ENCODE measurements around the gene TRIM10.
"Not testable (repeated sequence)": the region's sequence is repeated elsewhere in the genome, so short reads cannot be mapped to it uniquely, and the experiment has no call there.

Gene TRIM10

DNA sequence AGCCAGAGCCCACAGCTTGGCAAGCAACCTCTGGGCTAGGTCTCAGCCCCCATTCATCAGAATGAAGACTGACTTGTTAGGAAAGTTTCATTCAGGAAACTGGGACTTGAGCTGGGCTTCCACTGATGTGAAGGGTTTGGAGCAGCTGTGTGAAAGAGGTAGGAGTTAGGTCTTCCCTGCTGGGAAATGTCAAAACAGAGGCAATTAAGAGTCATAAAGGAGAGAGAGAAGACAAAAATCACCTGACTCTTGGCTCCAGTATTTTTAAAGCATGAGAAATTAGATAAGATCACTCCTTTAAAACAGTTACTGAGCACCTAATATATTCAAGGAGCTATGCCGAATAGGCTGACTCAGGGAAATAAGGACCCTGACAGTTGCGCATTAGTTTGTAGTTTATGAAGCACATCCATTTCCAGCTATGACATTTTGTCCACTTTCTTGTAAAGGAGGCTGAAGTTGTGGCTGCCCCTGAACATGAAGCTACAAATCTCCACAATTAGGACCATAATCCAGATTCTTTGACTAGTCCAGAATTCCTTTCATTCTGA is 29.0 kb downstream of the TRIM10 start:
- Histone ChIP-seq H3K9me3 (ENCODE audit: control insufficient read depth, low read depth, low read length) (no peaks in the 10 kb centered on the region), H3K27ac (ENCODE audit: low read length) (no peak overlapping the region), H3K36me3 (ENCODE audit: control insufficient read depth, low read depth, low read length) (no peaks in the 10 kb centered on the region), H3K9ac (ENCODE audit: low read length) (no peak overlapping the region), H3K4me3 (ENCODE audit: low read length) (no peak overlapping the region), H3K27me3 (ENCODE audit: control insufficient read depth, insufficient read depth, low read length) (peaks cover 54% of the 10 kb centered on the region), H3K4me1 (ENCODE audit: control insufficient read depth, low read depth, low read length) (no peaks in the 10 kb centered on the region)

- Histone ChIP-seq H3K36me3 (ENCODE audit: control insufficient read depth, low read depth, low read length) (no peaks in the 10 kb centered on the region), H3K4me3 (ENCODE audit: low read length) (no peak overlapping the region), H3K27me3 (ENCODE audit: control insufficient read depth, insufficient read depth, low read length) (peaks cover 63% of the 10 kb centered on the region), H3K27ac (ENCODE audit: low read length) (no peak overlapping the region), H3K9me3 (ENCODE audit: control insufficient read depth, low read depth, low read length) (no peaks in the 10 kb centered on the region), H3K4me1 (ENCODE audit: control insufficient read depth, low read depth, low read length) (no peaks in the 10 kb centered on the region), H3K9ac (ENCODE audit: low read length) (no peak overlapping the region)
Measured at GRCh38 chr6:30130887-30131862, 29.8 kb downstream of the TRIM10 start.

DNA sequence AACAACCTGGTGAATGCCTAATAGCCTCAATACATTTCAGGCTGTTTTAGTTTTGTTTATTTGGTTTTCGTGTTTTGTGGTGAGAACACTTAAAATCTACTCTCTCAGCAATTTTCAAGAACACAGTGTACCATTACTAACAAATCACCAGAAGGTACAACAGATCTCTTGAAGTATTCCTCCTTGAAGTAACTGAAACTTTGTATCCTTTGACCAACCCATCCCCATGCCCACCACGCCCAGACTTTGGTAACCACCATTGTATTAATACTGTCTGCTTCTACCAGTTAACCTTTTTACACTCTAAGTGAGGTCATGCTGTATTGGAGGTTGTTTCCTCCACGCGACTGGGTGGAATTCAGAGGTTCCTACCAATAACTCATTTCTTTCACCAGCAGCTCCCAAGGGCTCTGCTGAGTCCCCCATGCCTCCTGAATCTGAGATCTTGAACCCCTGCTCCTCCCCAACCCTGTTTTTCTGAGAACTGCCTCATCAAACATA is 30.8 kb downstream of the TRIM10 start:
- no peaks in the 10 kb centered on the region for H3K4me1 ChIP-seq (ENCODE audit: control insufficient read depth, low read depth, low read length)
- H3K9me3 ChIP-seq (ENCODE audit: control insufficient read depth, low read depth, low read length) = no peaks in the 10 kb centered on the region
- H3K4me3 ChIP-seq (ENCODE audit: low read length) = no peak overlapping the region
- H3K9ac ChIP-seq (ENCODE audit: low read length) = no peak overlapping the region
- peaks cover 72% of the 10 kb centered on the region for H3K27me3 ChIP-seq (ENCODE audit: control insufficient read depth, insufficient read depth, low read length)
- no peak overlapping the region for H3K27ac ChIP-seq (ENCODE audit: low read length)
- no peaks in the 10 kb centered on the region for H3K36me3 ChIP-seq (ENCODE audit: control insufficient read depth, low read depth, low read length)

DNA sequence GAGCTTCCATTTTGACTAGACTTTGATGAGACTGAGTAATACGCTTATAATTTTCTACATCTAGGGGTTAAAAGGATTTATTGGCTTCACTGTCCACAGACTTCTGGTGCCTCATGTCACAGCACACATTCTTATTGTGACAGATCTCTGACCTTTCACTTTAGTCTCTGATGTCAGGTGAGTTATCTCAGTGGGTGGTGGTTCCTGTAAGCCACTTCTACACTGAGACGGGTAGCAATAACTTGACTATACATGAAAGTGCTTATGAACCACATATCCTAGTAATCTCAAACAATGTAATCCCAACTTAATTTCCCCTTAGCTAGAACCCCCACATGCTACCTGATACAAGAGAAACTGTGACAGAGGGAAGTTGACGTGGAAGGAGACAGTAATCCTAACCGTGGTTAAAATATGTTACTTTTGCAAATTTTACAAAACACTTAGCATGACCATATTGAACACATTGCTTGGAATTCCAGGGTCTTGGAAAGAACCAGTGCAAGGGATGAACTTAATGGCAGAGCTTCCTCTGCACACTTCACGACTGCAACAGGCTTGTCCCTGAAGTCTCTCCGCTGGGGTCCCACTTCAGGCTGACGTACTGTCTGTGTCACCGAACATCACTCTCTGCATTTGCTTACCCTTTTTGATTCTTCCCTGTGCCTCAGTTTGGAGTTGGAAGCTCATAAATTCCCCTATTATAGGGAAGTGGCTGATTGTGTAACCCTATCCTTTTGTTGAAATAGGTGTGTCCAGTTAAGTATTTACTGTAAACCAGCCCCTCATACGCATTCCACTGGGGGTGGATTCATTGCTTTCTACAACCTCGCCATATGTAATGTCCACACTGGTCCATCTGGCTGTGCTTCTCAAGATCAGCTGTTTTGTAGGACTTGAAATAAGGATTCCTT is 31.5 kb downstream of the TRIM10 start:
- no peaks in the 10 kb centered on the region for H3K4me1 ChIP-seq (ENCODE audit: control insufficient read depth, low read depth, low read length)
- H3K9ac ChIP-seq (ENCODE audit: low read length) = no peak overlapping the region
- H3K9me3 ChIP-seq (ENCODE audit: control insufficient read depth, low read depth, low read length) = no peaks in the 10 kb centered on the region
- no peak overlapping the region for H3K27ac ChIP-seq (ENCODE audit: low read length)
- H3K36me3 ChIP-seq (ENCODE audit: control insufficient read depth, low read depth, low read length) = no peaks in the 10 kb centered on the region
- H3K27me3 ChIP-seq (ENCODE audit: control insufficient read depth, insufficient read depth, low read length) = peaks cover 75% of the 10 kb centered on the region
- no peak overlapping the region for H3K4me3 ChIP-seq (ENCODE audit: low read length)

- H3K9me3 ChIP-seq (ENCODE audit: control insufficient read depth, low read depth, low read length) = no peaks in the 10 kb centered on the region
- H3K27me3 ChIP-seq (ENCODE audit: control insufficient read depth, insufficient read depth, low read length) = peaks cover 75% of the 10 kb centered on the region
- no peaks in the 10 kb centered on the region for H3K36me3 ChIP-seq (ENCODE audit: control insufficient read depth, low read depth, low read length)
- H3K4me1 ChIP-seq (ENCODE audit: control insufficient read depth, low read depth, low read length) = no peaks in the 10 kb centered on the region
- no peak overlapping the region for H3K9ac ChIP-seq (ENCODE audit: low read length)
- peak overlapping the region; percentile 55 for H3K4me3 ChIP-seq (ENCODE audit: low read length)
- no peak overlapping the region for H3K27ac ChIP-seq (ENCODE audit: low read length)
Measured at GRCh38 chr6:30127238-30128093, 33.5 kb downstream of the TRIM10 start.

- Histone ChIP-seq H3K9ac (ENCODE audit: low read length) (no peak overlapping the region), H3K9me3 (ENCODE audit: control insufficient read depth, low read depth, low read length) (no peaks in the 10 kb centered on the region), H3K27ac (ENCODE audit: low read length) (no peak overlapping the region), H3K36me3 (ENCODE audit: control insufficient read depth, low read depth, low read length) (no peaks in the 10 kb centered on the region), H3K27me3 (ENCODE audit: control insufficient read depth, insufficient read depth, low read length) (peaks cover 25% of the 10 kb centered on the region), H3K4me3 (ENCODE audit: low read length) (no peak overlapping the region), H3K4me1 (ENCODE audit: control insufficient read depth, low read depth, low read length) (no peaks in the 10 kb centered on the region)
Measured at GRCh38 chr6:30122515-30122914, 38.5 kb downstream of the TRIM10 start.

DNA sequence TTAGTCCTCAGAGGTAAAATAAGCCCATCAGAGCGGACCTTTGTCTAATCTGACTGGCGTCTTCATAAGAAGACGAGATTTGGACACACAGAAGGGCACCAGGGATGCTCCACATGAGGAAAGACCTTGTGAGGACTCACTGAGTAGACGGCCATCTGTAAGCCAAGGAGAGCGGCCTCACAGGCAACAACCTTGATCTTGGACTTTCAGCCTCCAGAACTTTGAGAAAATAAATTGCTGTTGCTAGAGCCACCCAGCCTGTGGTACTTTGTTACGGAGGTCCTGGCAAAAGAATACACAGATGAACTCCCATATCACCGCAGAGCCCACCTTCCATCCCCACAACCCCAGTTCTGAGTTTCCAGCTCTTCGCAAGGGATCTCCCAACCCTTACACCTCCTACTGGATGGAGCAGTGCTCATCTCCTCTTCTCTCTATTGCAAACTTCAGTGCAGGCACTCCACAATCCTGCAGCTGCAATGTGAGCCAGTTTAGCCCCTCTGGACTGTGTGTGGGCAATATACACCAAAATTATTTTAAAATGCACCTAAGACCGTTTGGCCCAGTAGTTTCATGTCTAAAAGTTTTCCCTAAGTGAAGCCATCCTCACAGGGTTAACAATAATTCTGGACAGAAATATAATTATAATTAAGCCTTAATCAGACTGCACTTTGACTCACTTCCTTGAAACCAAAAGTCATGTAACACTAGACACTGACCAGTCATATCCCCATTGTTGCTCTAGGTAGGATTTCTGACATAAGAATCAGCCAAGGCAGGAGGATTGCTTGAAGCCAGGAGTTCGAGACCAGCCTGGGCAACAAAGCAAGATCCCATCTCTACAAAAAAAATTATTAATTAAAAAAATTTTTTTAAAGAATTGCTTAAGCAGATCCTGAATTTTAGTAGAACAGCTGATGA is 39.3 kb downstream of the TRIM10 start:
- H3K36me3 ChIP-seq (ENCODE audit: control insufficient read depth, low read depth, low read length) = no peaks in the 10 kb centered on the region
- no peak overlapping the region for H3K9ac ChIP-seq (ENCODE audit: low read length)
- no peaks in the 10 kb centered on the region for H3K4me1 ChIP-seq (ENCODE audit: control insufficient read depth, low read depth, low read length)
- H3K27ac ChIP-seq (ENCODE audit: low read length) = no peak overlapping the region
- no peaks in the 10 kb centered on the region for H3K9me3 ChIP-seq (ENCODE audit: control insufficient read depth, low read depth, low read length)
- H3K27me3 ChIP-seq (ENCODE audit: control insufficient read depth, insufficient read depth, low read length) = peaks cover 17% of the 10 kb centered on the region
- no peak overlapping the region for H3K4me3 ChIP-seq (ENCODE audit: low read length)

DNA sequence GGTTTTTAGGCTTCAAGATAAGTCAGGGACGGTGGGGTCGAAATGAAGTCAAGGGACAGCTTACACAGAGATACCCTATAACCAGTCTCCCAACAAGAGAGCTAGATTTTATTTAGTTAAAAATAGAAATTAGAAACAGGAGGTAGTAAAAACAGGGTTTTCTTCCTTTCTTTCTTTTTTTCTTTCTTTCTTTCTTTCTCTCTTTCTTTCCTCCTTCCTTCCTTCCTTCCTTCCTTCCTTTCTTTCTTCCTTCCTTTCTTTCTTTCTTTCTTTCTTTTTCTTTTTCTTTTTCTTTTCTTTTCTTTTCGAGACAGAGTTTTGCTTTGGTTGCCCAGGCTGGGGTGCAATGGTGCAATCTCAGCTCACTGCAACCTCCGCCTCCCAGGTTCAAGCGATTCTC is 42.3 kb downstream of the TRIM10 start:
- not testable (repeated sequence) for H3K9me3 ChIP-seq (ENCODE audit: control insufficient read depth, low read depth, low read length); H3K27ac ChIP-seq (ENCODE audit: low read length)

GRCh38 chr6:30116724-30117123 is 44.3 kb downstream of the TRIM10 start:
- Histone ChIP-seq H3K4me1 (ENCODE audit: control insufficient read depth, low read depth, low read length) (no peaks in the 10 kb centered on the region), H3K27ac (ENCODE audit: low read length) (no peak overlapping the region)

More for the DNA sequence above, 42.3 kb downstream of the TRIM10 start:
- H3K36me3 ChIP-seq (ENCODE audit: control insufficient read depth, low read depth, low read length); H3K9ac ChIP-seq (ENCODE audit: low read length); H3K4me3 ChIP-seq (ENCODE audit: low read length); H3K4me1 ChIP-seq (ENCODE audit: control insufficient read depth, low read depth, low read length): not testable (repeated sequence)
- peaks cover 14% of the 10 kb centered on the region for H3K27me3 ChIP-seq (ENCODE audit: control insufficient read depth, insufficient read depth, low read length)

DNA sequence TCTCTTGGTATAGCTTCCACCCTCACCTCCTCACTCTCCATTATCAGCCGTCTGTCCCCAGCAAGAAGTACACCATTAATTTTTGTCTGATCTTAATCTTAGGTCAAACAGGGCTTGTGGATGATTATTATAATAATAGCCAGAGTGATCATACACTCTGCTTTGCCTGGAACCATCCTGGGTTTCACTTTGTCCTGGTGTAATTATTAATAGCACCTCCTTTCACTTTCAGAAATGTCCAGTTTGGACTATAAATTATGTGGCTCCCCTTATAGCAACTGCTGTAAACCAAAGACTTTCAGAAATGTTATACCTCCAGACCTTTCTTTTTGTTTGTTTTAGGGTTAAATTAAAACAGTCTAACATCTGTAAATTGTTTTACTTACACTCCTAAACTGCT is 47.2 kb downstream of the TRIM10 start:
- Histone ChIP-seq H3K27me3 (ENCODE audit: control insufficient read depth, insufficient read depth, low read length) (peaks cover 27% of the 10 kb centered on the region), H3K9ac (ENCODE audit: low read length) (no peak overlapping the region), H3K4me3 (ENCODE audit: low read length) (no peak overlapping the region), H3K36me3 (ENCODE audit: control insufficient read depth, low read depth, low read length) (no peaks in the 10 kb centered on the region), H3K27ac (ENCODE audit: low read length) (no peak overlapping the region), H3K4me1 (ENCODE audit: control insufficient read depth, low read depth, low read length) (no peaks in the 10 kb centered on the region), H3K9me3 (ENCODE audit: control insufficient read depth, low read depth, low read length) (no peaks in the 10 kb centered on the region)

More at GRCh38 chr6:30116724-30117123, 44.3 kb downstream of the TRIM10 start:
- H3K4me3 ChIP-seq (ENCODE audit: low read length) = no peak overlapping the region
- peaks cover 27% of the 10 kb centered on the region for H3K27me3 ChIP-seq (ENCODE audit: control insufficient read depth, insufficient read depth, low read length)
- H3K36me3 ChIP-seq (ENCODE audit: control insufficient read depth, low read depth, low read length) = no peaks in the 10 kb centered on the region
- no peak overlapping the region for H3K9ac ChIP-seq (ENCODE audit: low read length)
- H3K9me3 ChIP-seq (ENCODE audit: control insufficient read depth, low read depth, low read length) = no peaks in the 10 kb centered on the region
